ENCODE results near the gene DNAJB6. TPM values are rescaled to one million over a fixed set of nuclear protein-coding genes. Genes with fewer than 3 reads are reported as not detected.

DNAJB6 gene
- total RNA-seq, 1 experiment from 2014 or later: 82.5 TPM

GRCh38 chr7:157409753-157410727 lies 73.2 kb downstream of the DNAJB6 start:
- RAD21 ChIA-PET (ENCODE audit: low non-redundant PET in 1 of 2, low total read pairs in 2 of 2, uncharacterized antibody in 2 of 2, unreplicated experiment in 2 of 2): no interaction called here
- BruUV-seq (replicated peaks): no TSS peak
- POLR2A ChIA-PET: no interaction called here

More at GRCh38 chr7:157409753-157410727, 73.2 kb downstream of the DNAJB6 start:
- CTCF ChIA-PET: no interaction called here
- H4K20me1 ChIP-seq (ENCODE audit: insufficient read depth): no peaks in the 10 kb centered on the region
- H3K4me2 ChIP-seq (ENCODE audit: low read length): no peak overlapping the region
- H3K4me1 ChIP-seq (ENCODE audit: control insufficient read depth in 1 of 2, insufficient read depth in 2 of 2, low read length in 2 of 2): no peaks in the 10 kb centered on the region
- no peaks in the 10 kb centered on the region for H3K9me2 ChIP-seq (ENCODE audit: insufficient read depth)
- intact Hi-C loops (cut with micrococcal nuclease): no loop called here
- TF ChIP-seq EGR1 (IDR thresholded peaks at IDR 0.05; ENCODE audit: low read depth): no peak
- TF ChIP-seq ELF1 (IDR thresholded peaks at IDR 0.05; ENCODE audit: borderline replicate concordance, low read depth): no peak
- no peak for TF ChIP-seq POLR2A (IDR thresholded peaks at IDR 0.05; ENCODE audit: borderline replicate concordance, extremely low read depth, insufficient read depth, insufficient read length)
- no peak for TF ChIP-seq REST (IDR thresholded peaks at IDR 0.05; ENCODE audit: low read depth)
- no peak for TF ChIP-seq EZH2phosphoT487 (IDR thresholded peaks at IDR 0.05; ENCODE audit: borderline replicate concordance)
- no peak for TF ChIP-seq FOSL1 (IDR thresholded peaks at IDR 0.05; ENCODE audit: low read depth)
- no peak for TF ChIP-seq SIN3A (IDR thresholded peaks at IDR 0.05; ENCODE audit: low read depth)
- no peak for TF ChIP-seq MAX (IDR thresholded peaks at IDR 0.05)
- no peak for TF ChIP-seq ATF3 (IDR thresholded peaks at IDR 0.05)
- no peak for TF ChIP-seq EZH2 (IDR thresholded peaks at IDR 0.05)
- TF ChIP-seq POLR2AphosphoS5 (IDR thresholded peaks at IDR 0.05; ENCODE audit: low read depth, low read length): no peak
- no peaks in the 10 kb centered on the region for H3K9me3 ChIP-seq (ENCODE audit: control insufficient read depth in 1 of 2, insufficient read depth in 1 of 2, low read depth in 1 of 2, low read length in 2 of 2)
- DNase-seq (ENCODE audit: low read depth, low spot score) (no peak), ATAC-seq (no peak)
- H3K36me3 ChIP-seq (ENCODE audit: control insufficient read depth in 1 of 2, insufficient read depth in 2 of 2, low read length in 2 of 2): no peaks in the 10 kb centered on the region
- no peak overlapping the region for H3K4me3 ChIP-seq (replicated peaks in 1 of 2; ENCODE audit: low read depth in 1 of 2, low read length in 2 of 2)
- no peaks in the 10 kb centered on the region for H3K27me3 ChIP-seq (ENCODE audit: insufficient read depth, low read length)
- H3K27ac ChIP-seq (ENCODE audit: low read depth, low read length): no peak overlapping the region
- H3K9ac ChIP-seq (ENCODE audit: low read length): no peak overlapping the region
- no peak overlapping the region for H2AFZ ChIP-seq (ENCODE audit: low read depth, low read length, poor library complexity, severe bottlenecking)
- H3K79me2 ChIP-seq (ENCODE audit: insufficient read depth, low read length): no peaks in the 10 kb centered on the region
